C4-2B (cell line): ENCODE data around the gene IL1A.

Experiments
- CTCF ChIP-seq: fragments of 450-650 bp; conservative IDR thresholded peaks from 2 replicates; pipeline ENCODE4 v1.5.1; 2017; ENCODE audit warnings: mild to moderate bottlenecking
- ZFX ChIP-seq: fragments of 450-650 bp; IDR thresholded peaks from 2 replicates; pipeline ENCODE4 v1.6.1; 2017

- TF ChIP-seq CTCF (no peak), ZFX (no peak)
Observed at GRCh38 chr2:112773556-112773955, 10.7 kb downstream of the IL1A start.
